Heart left ventricle (tissue), 16 donors: ENCODE measurements around the gene ST7. TPM values are rescaled to one million over a fixed set of nuclear protein-coding genes. Genes with fewer than 3 reads are reported as not detected.

Experiments used
- ATAC-seq, 4 donors: fragments of 200-7000 bp; cut with Tn5 transposase; one replicate each; pipeline ENCODE4 v1.9.1; 2020 to 2022; ENCODE audit warnings: moderate library complexity in 4 of 4, mild to moderate bottlenecking in 3 of 4, moderate number of reproducible peaks in 1 of 4
- DNase-seq, 5 donors: peaks; one replicate each; pipeline ENCODE4 v3.0.0-alpha.2; 2020
- H3K27ac ChIP-seq, 12 donors: fragments of 200-600 bp; sonication (generic) in 4 of 12; one replicate each; pipeline versions ENCODE4 v1.5.0 to v1.8.0; 2016 to 2022; ENCODE audit warnings: mild to moderate bottlenecking in 2 of 12
- H3K27me3 ChIP-seq, 9 donors: fragments of 200-600 bp; sonication (generic) in 2 of 9; one replicate each; pipeline versions ENCODE4 v1.5.1 to v1.8.0; 2016 to 2022; ENCODE audit warnings: mild to moderate bottlenecking in 3 of 9
- H3K36me3 ChIP-seq, 9 donors: fragments of 200-600 bp; sonication (generic) in 2 of 9; one replicate each; pipeline versions ENCODE4 v1.5.0 to v1.8.0; 2018 to 2022; ENCODE audit warnings: mild to moderate bottlenecking in 2 of 9
- H3K4me1 ChIP-seq, 12 donors: fragments of 200-600 bp; sonication (generic) in 4 of 12; one replicate each; pipeline versions ENCODE4 v1.5.0 to v1.8.0; 2016 to 2022; ENCODE audit warnings: mild to moderate bottlenecking in 3 of 12
- H3K4me3 ChIP-seq, 12 donors: fragments of 200-600 bp; sonication (generic) in 4 of 12; one replicate each; pipeline versions ENCODE4 v1.5.0 to v1.8.0; 2017 to 2022; ENCODE audit warnings: mild to moderate bottlenecking in 9 of 12, moderate library complexity in 4 of 12
- H3K9me3 ChIP-seq, 12 donors: fragments of 200-600 bp; sonication (generic) in 4 of 12; one replicate each; pipeline versions ENCODE4 v1.5.0 to v1.8.0; 2016 to 2022; ENCODE audit warnings: mild to moderate bottlenecking in 1 of 12
- POLR2A ChIP-seq, 2 donors: fragments of 450-650 bp; IDR thresholded peaks; one replicate each; pipeline ENCODE4 v1.6.1; 2017; ENCODE audit warnings: antibody characterized with exemption in 2 of 2, mild to moderate bottlenecking in 2 of 2, moderate library complexity in 2 of 2
- WGBS, 4 donors: extraction: QIAGEN DNeasy Blood & Tissue Kit in 2 of 4; methylation state at CpG; one replicate each; pipeline versions ENCODE4 v1.1.5 to v1.1.7; 2013 to 2018; 5-methylcytosine and 5-hydroxymethylcytosine counted together
- intact Hi-C, 10 donors: fragments of 100-400 bp; cut with DNase I; formaldehyde crosslinking; loops; one replicate each; pipeline versions ENCODE4 v1.11.1 to v1.14.2; 2022
- polyA plus RNA-seq, 2 donors: library from polyadenylated mRNA; stranded (reverse); fragments of 200-250 nt; gene quantifications; one replicate each; pipeline ENCODE4 v1.2.3, GENCODE V29; 2013
- total RNA-seq, 9 donors: library from RNA; depleted of rRNA in 2 of 9; stranded (reverse); fragments of >200 nt in 2 of 9; fragmentation: NEBNext Ultra II Directional in 3 of 9; extraction: Animal tissue kit (Norgen Biotek cat#: 25700) in 3 of 9; gene quantifications; one replicate each; pipeline versions ENCODE4 v1.1.0 to v1.2.4, GENCODE V29; 2016 to 2023
- TF ChIP-seq, protein P1 (sequence below), 12 donors: fragments of 200-600 bp; sonication (generic) in 4 of 12; IDR thresholded peaks; one replicate each; pipeline versions ENCODE4 v1.5.0 to v1.8.0; 2018 to 2022; ENCODE audit warnings: antibody characterized with exemption in 12 of 12, mild to moderate bottlenecking in 5 of 12
- donor health status: ischemic (EF 13 %, LVEDD 7.1; RV severe dilation, severe dysfunction).
- donor health status: healthy with polysubstance abuse.
- donor health status: DM: no; HTN: yes; CAD: no.
- donor health status: DM: no; HTN: no; CAD: no.
- donor health status: ischemic (EF 25% LVEDD 6.9; RV normal size, moderate dysfunction).
- donor health status: ischemic (EF 25% LVEDD 5.7; RV mildly dilated, moderate dysfunction).
- donor health status: healthy.
- donor health status: DM: yes; HTN: yes; CAD: no.
- donor health status: ischemic (EF 35%, LVEDD 5.7; RV mildly dilated, moderate dysfunction).
- donor health status: nonischemic (EF 11% LVEDD 7.7; RV severe dilation, severe dysfunction).
- donor health status: DM: yes; HTN: yes; CAD: no.
- donor health status: PGD.
- donor health status: ischemic (EF 29% LVEDD 5.4; RV normal size, mild dysfunction).
- donor health status: nonischemic (EF 23%, LVEDD 6.1; RV moderate dilation, normal function).

ST7 gene
- total and polyA plus RNA-seq, 11 donors: 16.0 to 41.3 (median 25.5) TPM

DNA sequence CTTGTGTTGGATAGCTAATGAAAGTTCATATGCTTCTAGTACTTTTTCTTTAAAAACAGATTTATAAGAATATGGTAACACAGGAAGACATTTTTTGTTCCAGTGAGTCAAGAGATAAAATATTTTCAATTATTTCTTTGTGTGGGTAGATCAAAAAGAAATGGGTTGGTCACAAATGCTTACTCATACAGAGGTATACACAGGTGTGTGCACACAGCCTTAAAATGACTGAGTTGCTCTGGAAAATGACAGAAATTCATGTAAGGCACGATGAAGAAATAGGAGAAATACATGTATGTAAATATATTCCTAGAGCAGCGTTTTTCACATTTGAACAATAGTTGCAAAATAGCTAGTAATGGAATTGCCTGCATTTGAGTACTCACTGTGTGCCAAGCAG lies 66.0 kb downstream of the ST7 start:
- intact Hi-C loops: loop anchor here in 1 of 10 donors (10.0 kb wide), 1 partner anchor 56 kb away; no protein-coding TSS in a partner anchor
- 90 to 97% (median 95%) methylated on average over 2 of the region's 2 CpGs for WGBS, 4 donors

DNA sequence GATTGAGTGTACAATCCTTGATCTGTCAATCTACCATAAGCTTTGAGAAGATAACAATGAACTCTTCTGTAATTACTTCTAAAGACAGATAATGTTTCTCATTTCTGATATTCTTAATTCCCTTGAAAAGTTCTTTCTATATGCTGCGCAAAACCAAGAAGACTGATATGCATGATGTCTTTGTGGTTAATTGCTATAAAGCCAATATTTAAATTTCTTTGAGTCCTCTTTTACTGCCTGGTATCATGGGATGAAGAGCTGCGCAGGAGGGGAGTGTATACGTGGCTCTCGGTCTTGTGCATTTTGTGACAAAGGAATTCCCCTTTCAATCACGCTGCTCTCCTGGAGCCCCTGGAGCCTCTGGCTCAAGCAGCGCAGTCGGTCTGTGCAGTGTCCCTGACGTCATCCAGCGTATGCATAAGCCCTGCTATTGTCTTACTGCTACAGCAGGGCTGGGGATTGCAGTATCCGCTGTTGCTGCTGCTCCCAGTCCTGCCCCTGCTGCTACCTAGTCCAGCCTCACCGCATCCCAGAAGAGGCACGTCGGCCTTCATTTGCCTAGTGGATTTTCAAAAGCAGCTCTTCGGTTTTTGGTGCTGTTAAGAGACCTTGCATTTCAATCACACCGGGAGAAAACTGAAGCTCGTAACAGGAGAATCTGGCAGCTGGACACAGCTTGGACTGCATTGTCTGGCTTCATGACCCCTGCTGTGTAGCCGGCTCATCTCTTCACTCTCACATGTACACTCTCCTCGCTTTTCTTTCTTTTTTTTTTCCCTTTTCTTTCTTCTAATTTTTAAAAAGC lies 66.7 kb downstream of the ST7 start:
- Histone ChIP-seq H3K27ac (peak overlapping the region in 10 of 12 donors; percentile 18 to 69 (median 54)), H3K27me3 (no peaks in the 10 kb centered on the region)
- WGBS, 4 donors: 14 to 18% (median 16%) methylated on average over 18 of the region's 18 CpGs

More for the DNA sequence above, 66.0 kb downstream of the ST7 start:
- H3K27ac ChIP-seq: peak overlapping the region in 1 of 12 donors; percentile 18
- no peaks in the 10 kb centered on the region for H3K36me3 ChIP-seq
- ATAC-seq (no peak), DNase-seq (no peak)
- no peak overlapping the region for H3K4me3 ChIP-seq
- no peak for TF ChIP-seq POLR2A (IDR thresholded peaks at IDR 0.05)
- TF ChIP-seq, protein P1, sequence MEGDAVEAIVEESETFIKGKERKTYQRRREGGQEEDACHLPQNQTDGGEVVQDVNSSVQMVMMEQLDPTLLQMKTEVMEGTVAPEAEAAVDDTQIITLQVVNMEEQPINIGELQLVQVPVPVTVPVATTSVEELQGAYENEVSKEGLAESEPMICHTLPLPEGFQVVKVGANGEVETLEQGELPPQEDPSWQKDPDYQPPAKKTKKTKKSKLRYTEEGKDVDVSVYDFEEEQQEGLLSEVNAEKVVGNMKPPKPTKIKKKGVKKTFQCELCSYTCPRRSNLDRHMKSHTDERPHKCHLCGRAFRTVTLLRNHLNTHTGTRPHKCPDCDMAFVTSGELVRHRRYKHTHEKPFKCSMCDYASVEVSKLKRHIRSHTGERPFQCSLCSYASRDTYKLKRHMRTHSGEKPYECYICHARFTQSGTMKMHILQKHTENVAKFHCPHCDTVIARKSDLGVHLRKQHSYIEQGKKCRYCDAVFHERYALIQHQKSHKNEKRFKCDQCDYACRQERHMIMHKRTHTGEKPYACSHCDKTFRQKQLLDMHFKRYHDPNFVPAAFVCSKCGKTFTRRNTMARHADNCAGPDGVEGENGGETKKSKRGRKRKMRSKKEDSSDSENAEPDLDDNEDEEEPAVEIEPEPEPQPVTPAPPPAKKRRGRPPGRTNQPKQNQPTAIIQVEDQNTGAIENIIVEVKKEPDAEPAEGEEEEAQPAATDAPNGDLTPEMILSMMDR (IDR thresholded peaks at IDR 0.05): no peak
- H3K4me1 ChIP-seq: peaks cover 0 to 63% (median 35%) of the 10 kb centered on the region in 12 donors
- no peaks in the 10 kb centered on the region for H3K27me3 ChIP-seq
- no peaks in the 10 kb centered on the region for H3K9me3 ChIP-seq

GRCh38 chr7:117020591-117020973 lies 67.3 kb downstream of the ST7 start:
- 14 to 30% (median 22%) methylated on average over 1 of the region's 1 CpG for WGBS, 4 donors
- intact Hi-C loops: no loop called here
- no peaks in the 10 kb centered on the region for H3K9me3 ChIP-seq
- ATAC-seq (peak in 2 of 4 donors; percentile 5 to 12), DNase-seq (no peak)
- H3K27ac ChIP-seq: peak overlapping the region in 10 of 12 donors; percentile 18 to 69 (median 54)
- H3K27me3 ChIP-seq: no peaks in the 10 kb centered on the region
- no peaks in the 10 kb centered on the region for H3K36me3 ChIP-seq
- H3K4me1 ChIP-seq: peaks cover 0 to 58% (median 25%) of the 10 kb centered on the region in 12 donors
- H3K4me3 ChIP-seq: peak overlapping the region in 9 of 12 donors; percentile 30 to 56 (median 35)
- TF ChIP-seq POLR2A (IDR thresholded peaks at IDR 0.05): no peak
- TF ChIP-seq, protein P1 (IDR thresholded peaks at IDR 0.05): no peak

More for the DNA sequence above, 66.7 kb downstream of the ST7 start:
- H3K9me3 ChIP-seq: no peaks in the 10 kb centered on the region
- peaks cover 0 to 58% (median 30%) of the 10 kb centered on the region in 12 donors for H3K4me1 ChIP-seq
- peak; percentile 89 to 97 (median 97) for ATAC-seq
- no peak for TF ChIP-seq POLR2A (IDR thresholded peaks at IDR 0.05)
- TF ChIP-seq, protein P1 (IDR thresholded peaks at IDR 0.05): no peak
- peak; percentile 66 to 84 (median 77) for DNase-seq
- intact Hi-C loops: loop anchor here in 1 of 10 donors (10.0 kb wide), 1 partner anchor 55 kb away; no protein-coding TSS in a partner anchor
- H3K36me3 ChIP-seq: no peaks in the 10 kb centered on the region
- peak overlapping the region in 10 of 12 donors; percentile 26 to 56 (median 34) for H3K4me3 ChIP-seq

- Histone ChIP-seq H3K27ac (peak overlapping the region in 1 of 12 donors; percentile 66), H3K4me3 (peak overlapping the region in 6 of 12 donors; percentile 30 to 56 (median 48)), H3K9me3 (no peaks in the 10 kb centered on the region), H3K27me3 (no peaks in the 10 kb centered on the region), H3K36me3 (no peaks in the 10 kb centered on the region), H3K4me1 (peaks cover 0 to 66% (median 26%) of the 10 kb centered on the region in 12 donors)
- WGBS, 4 donors: 56 to 65% (median 59%) methylated on average over 2 of the region's 2 CpGs
- TF ChIP-seq, protein P1 (IDR thresholded peaks at IDR 0.05): no peak
- TF ChIP-seq POLR2A (IDR thresholded peaks at IDR 0.05): no peak
- DNase-seq: no peak
- intact Hi-C loops: no loop called here
- no peak for ATAC-seq
Measured at GRCh38 chr7:117021366-117021765, 68.1 kb downstream of the ST7 start.
